Endothelial cell of umbilical vein (primary cell): ENCODE results near the gene RTL10. TPM values are rescaled to one million over a fixed set of nuclear protein-coding genes. Genes with fewer than 3 reads are reported as not detected.

Experiments
- BruUV-seq: library from RNA; stranded (reverse); fragments of 400-500 nt; replicated peaks from 2 replicates; lab custom pipeline; 2021; lab: Mats Ljungman, UMichigan
- CTCF ChIA-PET: fragments of 300-600, 350-600 bp; sonication (Branson Sonifier 250); formaldehyde crosslinking; loops from one replicate; lab custom pipeline; 2021; ENCODE audit warnings: antibody characterized with exemption, inconsistent platforms; lab: Charles Lee
- POLR2A ChIA-PET: fragments of 300-600, 350-600 bp; sonication (Branson Sonifier 250); formaldehyde crosslinking; loops from one replicate; lab custom pipeline; 2021; ENCODE audit warnings: antibody characterized with exemption, inconsistent platforms; lab: Charles Lee
- DNase-seq: peaks from one replicate; pipeline ENCODE4 v3.0.0-alpha.2; 2011; ENCODE audit warnings: low read depth, low spot score
- FAIRE-seq: peaks from 2 replicates; lab custom pipeline; 2011; peaks lifted over from hg19 to GRCh38; lab: Jason Lieb, UNC
- H2AFZ ChIP-seq: 2 replicates; pipeline ENCODE4 v1.6.0; 2012; ENCODE audit warnings: low read depth, low read length, control low read depth, inconsistent platforms
- H3K27ac ChIP-seq: 2 replicates; pipeline ENCODE4 v1.5.1; 2011; ENCODE audit warnings: low read depth, mild to moderate bottlenecking, control low read depth, low read length, moderate library complexity; ENCODE audit not compliant: insufficient read depth
- H3K27me3 ChIP-seq, 2 experiments: 2 replicates each; pipeline versions ENCODE4 v1.6.0 to v1.6.1; 2011; ENCODE audit warnings: low read length in 2 of 2, mixed read lengths in 1 of 2; ENCODE audit not compliant: control insufficient read depth in 2 of 2, insufficient read depth in 2 of 2
- H3K36me3 ChIP-seq, 2 experiments: 2 replicates in 1 of 2; 3 replicates in 1 of 2; pipeline ENCODE4 v1.5.1; 2011; ENCODE audit warnings: low read length in 2 of 2, mild to moderate bottlenecking in 1 of 2, moderate library complexity in 1 of 2; ENCODE audit not compliant: control insufficient read depth in 2 of 2, insufficient read depth in 2 of 2; ENCODE audit errors: extremely low read depth in 1 of 2
- H3K4me1 ChIP-seq: 3 replicates; pipeline ENCODE4 v1.5.1; 2011; ENCODE audit warnings: mild to moderate bottlenecking, low read length; ENCODE audit not compliant: control insufficient read depth, insufficient read depth; ENCODE audit errors: extremely low read depth
- H3K4me2 ChIP-seq: 2 replicates; pipeline ENCODE4 v1.6.1; 2011; ENCODE audit warnings: low read length, control low read depth, mixed read lengths; ENCODE audit not compliant: insufficient read depth
- H3K4me3 ChIP-seq, 3 experiments: fragments of 200-600 bp in 1 of 3; sonication (generic), shearing (Covaris generic) in 1 of 3; replicated peaks in 1 of 3; 2 replicates each; pipeline ENCODE4 v1.5.1; 2011 to 2016; ENCODE audit warnings: control low read depth in 3 of 3, low read length in 3 of 3, mild to moderate bottlenecking in 2 of 3, inconsistent platforms in 1 of 3, low read depth in 1 of 3, moderate library complexity in 1 of 3; ENCODE audit not compliant: insufficient read depth in 1 of 3
- H3K79me2 ChIP-seq: 2 replicates; pipeline ENCODE4 v1.6.0; 2012; ENCODE audit warnings: low read length, inconsistent platforms; ENCODE audit not compliant: control insufficient read depth, insufficient read depth
- H3K9ac ChIP-seq: replicated peaks from 2 replicates; pipeline ENCODE3; 2011; ENCODE audit warnings: low read length, control low read depth; ENCODE audit not compliant: insufficient read depth; ENCODE audit errors: extremely low read depth
- H3K9me1 ChIP-seq: replicated peaks from 3 replicates; pipeline ENCODE4 v1.6.0; 2011; ENCODE audit warnings: mild to moderate bottlenecking, low read length; ENCODE audit not compliant: control insufficient read depth, insufficient read depth; ENCODE audit errors: extremely low read depth
- H3K9me3 ChIP-seq: replicated peaks from 2 replicates; pipeline ENCODE4 v1.5.1; 2012; ENCODE audit warnings: low read length, inconsistent platforms; ENCODE audit not compliant: control insufficient read depth, insufficient read depth
- H4K20me1 ChIP-seq: replicated peaks from 2 replicates; pipeline ENCODE3; 2011; ENCODE audit warnings: mild to moderate bottlenecking, low read length; ENCODE audit not compliant: control insufficient read depth, insufficient read depth; ENCODE audit errors: extremely low read depth
- EZH2 ChIP-seq: IDR thresholded peaks from 2 replicates; pipeline ENCODE4 v1.6.1; 2012; ENCODE audit warnings: borderline replicate concordance, low read depth, mild to moderate bottlenecking, moderate library complexity, low read length, inconsistent platforms; ENCODE audit not compliant: severe bottlenecking
- FOS ChIP-seq: IDR thresholded peaks from 2 replicates; pipeline ENCODE4 v1.6.1; 2011; ENCODE audit warnings: mild to moderate bottlenecking, low read length, moderate library complexity, borderline replicate concordance; ENCODE audit not compliant: insufficient read depth
- GATA2 ChIP-seq: IDR thresholded peaks from 2 replicates; pipeline ENCODE4 v1.7.0; 2011; ENCODE audit warnings: low read depth, mild to moderate bottlenecking, moderate library complexity, mixed read lengths, low read length; ENCODE audit not compliant: insufficient read length, insufficient read depth
- JUN ChIP-seq: IDR thresholded peaks from 2 replicates; pipeline ENCODE4 v1.6.1; 2011; ENCODE audit warnings: borderline replicate concordance, low read depth; ENCODE audit not compliant: insufficient read length, insufficient read depth
- MYC ChIP-seq: IDR thresholded peaks from one replicate; pipeline ENCODE4 v1.6.1; 2011; ENCODE audit warnings: mild to moderate bottlenecking, low read depth, low read length
- POLR2A ChIP-seq: IDR thresholded peaks from 2 replicates; pipeline ENCODE4 v1.6.1; 2012; ENCODE audit warnings: low read depth, mild to moderate bottlenecking, control low read depth, low read length
- POLR2AphosphoS5 ChIP-seq: IDR thresholded peaks from 2 replicates; pipeline ENCODE4 v1.6.1; 2012; ENCODE audit warnings: low read depth, mild to moderate bottlenecking, control low read depth, low read length, moderate library complexity; ENCODE audit not compliant: insufficient read depth
- dilution Hi-C: fragments of 300-500 bp; cut with MboI; formaldehyde crosslinking; loops from one replicate; pipeline ENCODE4 v1.15.0; 2019; ENCODE audit warnings: low sequenced_read_pairs; ENCODE audit not compliant: extremely low pct_ligation_motif_present
- intact Hi-C: fragments of 100-400 bp; cut with micrococcal nuclease; formaldehyde crosslinking; loops from one replicate; pipeline ENCODE4 v1.10.0; 2022
- polyA plus RNA-seq, 4 experiments: library from polyadenylated mRNA; depleted of rRNA in 3 of 4; stranded (reverse) in 3 of 4; unstranded in 1 of 4; fragments of >200 nt; gene quantifications; 2 replicates each; pipeline versions ENCODE4 v1.2.1 to v1.2.3, GENCODE V29; 2011 to 2012; ENCODE audit warnings: missing spikeins in 1 of 4
- total RNA-seq: library from RNA; stranded (reverse); gene quantifications from 2 replicates; pipeline ENCODE4 v1.2.3, GENCODE V29; 2021
- TF ChIP-seq, protein P1 (sequence below), 2 donors: IDR thresholded peaks; 1 replicate in 1 of 2; 2 replicates in 1 of 2; pipeline ENCODE4 v1.5.1; 2011; ENCODE audit warnings: low read length in 2 of 2, mild to moderate bottlenecking in 2 of 2, moderate library complexity in 2 of 2, control low read depth in 1 of 2, inconsistent platforms in 1 of 2, low read depth in 1 of 2; ENCODE audit not compliant: insufficient read depth in 1 of 2; ENCODE audit errors: extremely low read depth in 1 of 2
- TF ChIP-seq, protein P2 (sequence below): IDR thresholded peaks from 2 replicates; pipeline ENCODE4 v1.6.1; 2011; ENCODE audit not compliant: insufficient read depth, insufficient read length

RTL10 gene
- total and polyA plus RNA-seq, 2 donors (not counting 3 experiments of a cell fraction or from before 2014, with no cell fraction given): 31.9 to 40.8 TPM

DNA sequence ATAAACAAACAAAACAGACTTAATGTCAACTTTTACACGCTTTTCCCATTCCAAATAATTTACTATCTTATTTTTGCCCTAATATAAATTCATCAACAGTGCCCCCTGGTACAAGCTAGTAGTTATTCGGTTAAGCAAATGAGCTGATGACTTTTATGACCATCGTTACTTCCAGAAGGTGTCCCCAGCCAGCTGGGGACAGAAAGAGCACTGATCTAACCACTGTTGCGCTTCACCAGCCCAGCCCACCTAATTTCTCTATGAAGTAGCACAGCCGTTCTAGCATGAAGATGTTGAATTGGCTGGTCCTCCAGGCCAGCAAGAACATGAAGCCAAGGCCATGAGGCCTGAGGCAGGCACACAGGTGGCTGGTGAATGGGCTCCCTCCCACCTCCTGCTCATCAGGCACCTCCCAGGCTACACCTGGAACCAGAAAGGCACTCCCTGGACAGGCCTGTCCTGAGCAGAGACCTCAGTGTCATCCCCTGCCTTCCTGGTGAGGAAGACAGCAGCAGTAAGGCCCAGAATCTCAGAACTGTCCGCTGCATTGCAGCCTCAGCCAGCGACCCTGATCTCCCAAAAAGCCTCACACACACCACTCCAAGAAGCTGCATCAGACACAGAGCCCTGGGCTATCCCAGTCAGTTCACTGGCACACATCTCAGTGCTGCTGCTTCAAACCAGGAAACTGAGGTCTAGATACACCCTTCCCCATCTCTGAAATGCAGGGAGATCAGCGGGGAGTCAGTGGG, 12.9 kb downstream of the RTL10 start:
- no peak overlapping the region for H3K4me3 ChIP-seq
- DNase-seq (no peak), FAIRE-seq (no peak)
- no peaks in the 10 kb centered on the region for H3K36me3 ChIP-seq
- dilution Hi-C loops (no loop called here), intact Hi-C loops (no loop called here)
- POLR2A ChIA-PET: no interaction called here
- no peaks in the 10 kb centered on the region for H3K9me3 ChIP-seq
- no TSS peak for BruUV-seq
- H3K79me2 ChIP-seq: no peaks in the 10 kb centered on the region
- no peaks in the 10 kb centered on the region for H3K27me3 ChIP-seq
- H3K9me1 ChIP-seq: no peaks in the 10 kb centered on the region
- H3K4me1 ChIP-seq: peaks cover 28% of the 10 kb centered on the region
- H2AFZ ChIP-seq: no peak overlapping the region
- H4K20me1 ChIP-seq: no peaks in the 10 kb centered on the region
- no peak overlapping the region for H3K4me2 ChIP-seq
- TF ChIP-seq FOS (no peak), EZH2 (no peak), GATA2 (no peak), POLR2A (no peak), POLR2AphosphoS5 (no peak), JUN (no peak), MYC (no peak)
- TF ChIP-seq, protein P1, sequence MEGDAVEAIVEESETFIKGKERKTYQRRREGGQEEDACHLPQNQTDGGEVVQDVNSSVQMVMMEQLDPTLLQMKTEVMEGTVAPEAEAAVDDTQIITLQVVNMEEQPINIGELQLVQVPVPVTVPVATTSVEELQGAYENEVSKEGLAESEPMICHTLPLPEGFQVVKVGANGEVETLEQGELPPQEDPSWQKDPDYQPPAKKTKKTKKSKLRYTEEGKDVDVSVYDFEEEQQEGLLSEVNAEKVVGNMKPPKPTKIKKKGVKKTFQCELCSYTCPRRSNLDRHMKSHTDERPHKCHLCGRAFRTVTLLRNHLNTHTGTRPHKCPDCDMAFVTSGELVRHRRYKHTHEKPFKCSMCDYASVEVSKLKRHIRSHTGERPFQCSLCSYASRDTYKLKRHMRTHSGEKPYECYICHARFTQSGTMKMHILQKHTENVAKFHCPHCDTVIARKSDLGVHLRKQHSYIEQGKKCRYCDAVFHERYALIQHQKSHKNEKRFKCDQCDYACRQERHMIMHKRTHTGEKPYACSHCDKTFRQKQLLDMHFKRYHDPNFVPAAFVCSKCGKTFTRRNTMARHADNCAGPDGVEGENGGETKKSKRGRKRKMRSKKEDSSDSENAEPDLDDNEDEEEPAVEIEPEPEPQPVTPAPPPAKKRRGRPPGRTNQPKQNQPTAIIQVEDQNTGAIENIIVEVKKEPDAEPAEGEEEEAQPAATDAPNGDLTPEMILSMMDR (IDR thresholded peaks at IDR 0.05; ENCODE audit: extremely low read depth in 1 of 2, insufficient read depth in 1 of 2, low read depth in 1 of 2, low read length in 2 of 2): no peak
- TF ChIP-seq, protein P2, sequence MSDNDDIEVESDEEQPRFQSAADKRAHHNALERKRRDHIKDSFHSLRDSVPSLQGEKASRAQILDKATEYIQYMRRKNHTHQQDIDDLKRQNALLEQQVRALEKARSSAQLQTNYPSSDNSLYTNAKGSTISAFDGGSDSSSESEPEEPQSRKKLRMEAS: no peak
- H3K9ac ChIP-seq: no peak overlapping the region
- H3K27ac ChIP-seq: no peak overlapping the region
- CTCF ChIA-PET: interaction anchor here (0.6 to 1.1 kb wide), 2 partner anchors 68 to 69 kb away, joined by 3 read pairs; no protein-coding TSS in a partner anchor
